HG03066 (cell line): ENCODE measurements around the gene SDR42E1.
"Not testable (repeated sequence)": the region's sequence is repeated elsewhere in the genome, so short reads cannot be mapped to it uniquely, and the experiment has no call there.

Experiments used
- ATAC-seq: cut with Tn5 transposase; IDR thresholded peaks from one replicate; pipeline ENCODE4 v1.9.1; 2021; ENCODE audit warnings: low read depth; ENCODE audit not compliant: unreplicated experiment

SDR42E1 gene

GRCh38 chr16:82006036-82006435, 5.2 kb downstream of the SDR42E1 start:
- ATAC-seq, result no peak

GRCh38 chr16:82005027-82005830, 6.0 kb downstream of the SDR42E1 start:
- no peak for ATAC-seq

GRCh38 chr16:82004601-82005000, 6.7 kb downstream of the SDR42E1 start:
- ATAC-seq, result no peak

DNA sequence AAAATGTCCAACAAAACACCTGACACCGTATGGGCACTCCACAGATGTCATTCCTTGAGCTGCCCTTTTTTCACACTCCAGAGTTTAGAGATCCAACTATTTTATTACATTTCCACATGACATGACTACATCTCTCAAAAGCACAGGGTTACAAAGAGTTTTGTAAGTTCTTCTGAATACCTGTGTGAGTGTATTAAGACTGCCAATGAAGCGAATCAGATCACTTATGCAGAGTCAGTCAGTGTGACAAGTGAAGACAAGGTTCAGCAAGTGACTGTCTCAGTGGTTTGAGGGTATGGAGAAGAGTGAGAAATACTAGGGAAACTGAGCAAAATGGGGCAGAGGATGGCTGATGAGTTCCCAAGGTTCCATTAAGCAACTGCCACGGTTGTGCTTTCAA, 8.4 kb downstream of the SDR42E1 start:
- ATAC-seq, result no peak

- no peak for ATAC-seq
These were observed 13.5 kb downstream of the SDR42E1 start for GRCh38 chr16:81997738-81998137.

DNA sequence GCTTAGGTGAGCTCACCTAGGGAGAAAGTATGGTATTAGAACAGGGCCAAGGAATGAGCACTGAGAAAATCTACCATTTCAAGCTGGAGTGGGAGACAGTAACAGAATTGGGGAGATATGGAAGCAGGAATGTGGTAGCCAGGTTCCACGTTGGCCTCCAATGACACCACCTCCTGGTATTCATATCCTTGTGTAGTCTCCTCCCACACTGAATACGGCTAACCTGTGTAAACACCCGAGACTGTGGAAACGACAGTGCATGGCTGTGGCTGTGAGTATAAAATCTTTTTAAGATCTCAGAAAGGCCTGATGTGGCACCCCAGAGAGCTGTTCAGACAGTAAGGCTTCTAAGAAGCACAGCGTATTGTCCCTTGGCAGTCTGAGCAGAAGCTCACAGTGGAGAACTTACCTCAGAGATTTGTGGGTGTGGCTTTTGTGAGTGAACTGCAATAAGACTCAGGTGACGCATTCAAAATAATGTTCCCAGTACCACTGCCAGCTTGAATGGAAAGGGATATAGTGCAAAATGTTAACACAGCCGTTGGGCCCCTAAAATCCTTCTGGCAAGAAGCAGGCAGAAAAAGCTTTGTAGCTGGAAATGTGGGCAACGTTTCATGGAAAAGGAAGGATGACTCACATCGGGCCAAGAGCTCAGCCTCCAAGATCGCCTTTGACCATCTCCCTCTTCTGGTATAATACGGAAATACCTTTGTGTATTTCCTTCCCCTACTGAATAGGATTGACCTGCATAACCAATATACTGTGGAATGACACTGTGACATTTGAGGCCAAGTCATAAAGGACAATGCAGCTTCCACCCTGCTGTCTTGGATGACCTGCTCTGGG, 14.4 kb downstream of the SDR42E1 start:
- ATAC-seq, result no peak

DNA sequence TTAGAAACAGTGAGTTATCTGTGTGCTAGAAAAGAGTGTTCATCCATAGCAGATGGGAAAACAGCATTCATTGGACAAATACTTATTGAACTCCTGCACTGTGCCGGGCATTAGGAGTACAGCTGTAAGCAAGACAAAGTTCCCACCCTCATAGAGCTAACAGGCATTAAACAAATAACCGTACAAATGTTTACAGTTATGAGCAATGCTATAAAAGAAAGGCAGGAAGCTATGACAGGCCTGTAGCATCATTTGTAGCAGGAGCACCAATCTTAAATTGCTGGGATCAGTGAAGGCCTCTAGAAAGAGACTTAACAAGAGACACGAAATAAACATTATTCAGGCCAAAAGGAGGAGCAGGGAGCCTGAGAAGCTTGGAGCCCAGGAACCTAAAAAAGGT, 15.6 kb downstream of the SDR42E1 start:
- ATAC-seq, result no peak

- ATAC-seq, result no peak
These were observed 16.8 kb downstream of the SDR42E1 start for GRCh38 chr16:81994485-81994884.

GRCh38 chr16:81992859-81993258, 18.4 kb downstream of the SDR42E1 start:
- no peak for ATAC-seq

- ATAC-seq, result no peak
These were observed 23.6 kb downstream of the SDR42E1 start for GRCh38 chr16:81987706-81988105.

DNA sequence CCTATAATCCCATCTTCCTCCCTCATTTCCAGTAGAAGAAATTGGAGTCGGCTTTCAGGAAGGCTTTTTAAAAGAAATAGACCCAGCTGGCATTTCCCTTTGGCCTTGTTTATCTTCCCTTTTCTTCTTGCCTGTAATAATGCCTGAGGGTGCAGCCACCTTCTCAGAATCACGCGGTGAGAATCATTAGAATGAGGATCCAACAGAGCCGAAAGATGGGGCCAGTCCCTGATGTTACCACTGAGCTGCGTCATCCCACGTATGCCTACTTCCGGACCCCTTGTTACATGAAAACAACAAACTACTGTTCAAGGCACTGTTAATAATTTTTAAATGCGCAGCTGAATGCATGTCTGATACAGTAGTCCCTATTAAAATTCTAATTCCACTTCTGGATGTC, 24.1 kb downstream of the SDR42E1 start:
- no peak for ATAC-seq

DNA sequence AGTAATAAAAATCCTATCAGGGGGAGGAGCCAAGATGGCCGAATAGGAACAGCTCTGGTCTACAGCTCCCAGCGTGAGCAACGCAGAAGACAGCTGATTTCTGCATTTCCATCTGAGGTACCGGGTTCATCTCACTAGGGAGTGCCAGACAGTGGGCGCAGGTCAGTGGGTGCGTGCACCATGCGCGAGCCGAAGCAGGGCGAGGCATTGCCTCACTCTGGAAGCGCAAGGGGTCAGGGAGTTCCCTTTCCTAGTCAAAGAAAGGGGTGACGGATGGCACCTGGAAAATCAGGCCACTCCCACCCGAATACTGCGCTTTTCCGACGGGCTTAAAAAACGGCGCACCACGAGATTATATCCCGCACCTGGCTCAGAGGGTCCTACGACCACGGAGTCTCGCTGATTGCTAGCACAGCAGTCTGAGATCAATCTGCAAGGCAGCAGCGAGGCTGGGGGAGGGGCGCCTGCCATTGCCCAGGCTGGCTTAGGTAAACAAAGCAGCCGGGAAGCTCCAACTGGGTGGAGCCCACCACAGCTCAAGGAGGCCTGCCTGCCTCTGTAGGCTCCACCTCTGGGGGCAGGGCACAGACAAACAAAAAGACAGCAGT, 33.8 kb downstream of the SDR42E1 start:
- ATAC-seq, result not testable (repeated sequence)

DNA sequence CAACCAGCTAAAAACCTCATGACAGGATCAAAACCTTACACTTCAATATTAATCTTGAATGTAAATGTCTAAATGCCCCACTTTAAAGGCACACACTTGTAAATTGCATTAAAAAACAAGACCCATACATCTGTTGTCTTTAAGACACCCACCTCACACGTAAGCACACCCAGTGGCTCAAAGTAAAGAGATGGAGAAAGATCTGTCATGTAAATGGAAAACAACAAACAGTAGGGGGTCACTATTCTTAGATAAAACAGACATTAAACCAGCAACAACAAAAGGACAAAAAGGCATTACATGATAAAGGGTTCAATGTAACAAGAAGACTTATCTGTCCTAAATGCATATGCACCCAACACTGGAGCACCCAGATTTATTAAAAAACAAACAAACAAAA, 35.6 kb downstream of the SDR42E1 start:
- ATAC-seq, result no peak

- no peak for ATAC-seq
These were observed 37.5 kb downstream of the SDR42E1 start for GRCh38 chr16:81973737-81974136.

DNA sequence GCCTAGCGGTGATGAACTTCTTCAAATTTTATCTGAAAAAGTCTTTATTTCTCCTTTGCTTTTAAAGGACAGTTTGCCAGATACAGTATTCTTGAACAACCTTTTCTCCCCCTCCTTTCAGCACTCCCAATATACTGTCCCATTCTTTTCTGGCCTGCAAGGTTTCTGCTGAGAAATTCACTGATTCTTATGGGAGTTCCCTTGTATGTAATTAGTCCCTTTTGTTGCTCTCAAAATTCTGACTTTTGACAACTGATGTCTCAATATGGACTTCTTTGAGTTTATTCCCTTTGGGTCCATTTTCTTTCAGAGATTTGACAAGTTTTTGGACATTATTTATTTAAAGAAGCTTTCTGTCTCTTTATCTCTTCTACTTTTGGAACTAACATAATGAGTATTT, 39.4 kb downstream of the SDR42E1 start:
- no peak for ATAC-seq

DNA sequence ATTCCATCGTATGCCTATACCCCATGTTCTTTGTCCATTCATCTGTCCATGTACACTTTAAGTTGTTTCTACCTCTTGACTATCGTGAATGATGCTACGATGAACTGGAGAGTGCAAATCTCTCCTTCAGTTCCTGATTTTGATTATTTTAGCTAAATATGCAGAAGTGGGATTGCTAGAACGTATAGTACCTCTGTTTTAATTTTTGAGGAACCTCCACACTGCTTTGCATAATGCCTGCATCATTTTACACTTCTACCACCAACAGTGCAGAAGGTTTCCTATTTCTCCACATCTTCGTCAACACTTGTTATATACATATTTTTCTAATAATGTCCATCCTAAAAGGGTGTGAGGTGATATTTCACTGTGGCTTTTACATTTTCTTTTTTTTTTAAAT, 43.9 kb downstream of the SDR42E1 start:
- no peak for ATAC-seq

- ATAC-seq, result no peak
These were observed 46.5 kb downstream of the SDR42E1 start for GRCh38 chr16:81964808-81965207.

- no peak for ATAC-seq
These were observed 54.9 kb downstream of the SDR42E1 start for GRCh38 chr16:81956213-81956948.

GRCh38 chr16:81951564-81951963, 59.7 kb downstream of the SDR42E1 start:
- no peak for ATAC-seq

DNA sequence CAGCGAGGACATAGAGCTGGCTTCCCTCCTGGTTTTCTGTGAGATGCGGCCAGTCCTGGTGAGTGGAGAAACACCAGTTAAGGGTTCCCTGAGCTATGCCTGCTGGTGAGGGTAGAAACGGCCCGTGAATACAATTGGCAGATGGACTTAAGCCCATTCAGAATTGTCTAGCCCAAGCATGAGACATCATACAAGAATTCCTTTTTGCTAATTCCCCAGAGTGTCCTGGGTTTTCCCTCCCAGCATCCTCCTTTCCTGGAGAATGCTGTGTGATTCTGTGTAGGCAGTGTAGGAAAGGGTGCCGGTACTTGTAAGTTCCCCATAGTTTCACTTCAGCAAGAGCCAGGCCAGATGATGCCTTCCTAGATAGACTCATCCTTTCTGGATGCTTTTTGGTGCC, 65.1 kb downstream of the SDR42E1 start:
- ATAC-seq, result no peak

- no peak for ATAC-seq
These were observed 65.6 kb downstream of the SDR42E1 start for GRCh38 chr16:81945665-81946064.
